OCI-LY1 (cell line): ENCODE data around the gene KRTDAP.

ENCODE experiments used
- H2AFZ ChIP-seq: fragments of 200-600 bp; sonication (generic), shearing (Covaris generic); 2 replicates; pipeline ENCODE4 v1.6.0; 2014; ENCODE audit warnings: antibody characterized with exemption, mild to moderate bottlenecking, low read length
- H3F3A ChIP-seq: fragments of 200-600 bp; sonication (generic), shearing (Covaris generic); 2 replicates; pipeline ENCODE4 v1.6.0; 2014; ENCODE audit warnings: mild to moderate bottlenecking, antibody characterized with exemption, low read length, moderate library complexity; ENCODE audit not compliant: insufficient read depth
- H3K27ac ChIP-seq: fragments of 200-600 bp; sonication (generic); 2 replicates; pipeline ENCODE4 v1.5.1; 2014; ENCODE audit warnings: low read length, mixed run types, mild to moderate bottlenecking, low read depth; ENCODE audit not compliant: poor library complexity, severe bottlenecking
- H3K27me3 ChIP-seq: fragments of 200-600 bp; sonication (generic); 2 replicates; pipeline ENCODE4 v1.6.0; 2014; ENCODE audit warnings: antibody characterized with exemption, mild to moderate bottlenecking, low read length, moderate library complexity; ENCODE audit not compliant: insufficient read depth
- H3K36me3 ChIP-seq: fragments of 200-600 bp; sonication (generic); 2 replicates; pipeline ENCODE4 v1.6.1; 2014; ENCODE audit warnings: mild to moderate bottlenecking, antibody characterized with exemption, low read length, moderate library complexity, mixed read lengths; ENCODE audit not compliant: insufficient read depth
- H3K4me1 ChIP-seq: fragments of 200-600 bp; sonication (generic); 2 replicates; pipeline ENCODE4 v1.5.1; 2014; ENCODE audit warnings: mild to moderate bottlenecking, low read length, moderate library complexity; ENCODE audit not compliant: insufficient read depth, severe bottlenecking
- H3K4me2 ChIP-seq: fragments of 200-600 bp; sonication (generic), shearing (Covaris generic); 2 replicates; pipeline ENCODE4 v1.6.1; 2014; ENCODE audit warnings: low read length
- H3K4me3 ChIP-seq: fragments of 200-600 bp; sonication (generic); 2 replicates; pipeline ENCODE4 v1.5.1; 2014; ENCODE audit warnings: low read length, low read depth, mild to moderate bottlenecking, mixed read lengths; ENCODE audit not compliant: poor library complexity, severe bottlenecking
- H3K79me2 ChIP-seq: fragments of 200-600 bp; shearing (Covaris generic); 2 replicates; pipeline ENCODE4 v1.6.1; 2016; ENCODE audit warnings: mixed run types, low read length, mixed read lengths; ENCODE audit not compliant: insufficient read depth
- H3K9ac ChIP-seq: fragments of 200-600 bp; sonication (generic), shearing (Covaris generic); 2 replicates; pipeline ENCODE4 v1.6.1; 2014; ENCODE audit warnings: mild to moderate bottlenecking, low read length, mixed read lengths
- H3K9me2 ChIP-seq: fragments of 200-600 bp; sonication (generic), shearing (Covaris generic); 2 replicates; pipeline ENCODE4 v1.6.1; 2014; ENCODE audit warnings: low read depth, mild to moderate bottlenecking, low read length, mixed read lengths
- H3K9me3 ChIP-seq: fragments of 200-600 bp; shearing (Covaris generic); 2 replicates; pipeline ENCODE4 v1.6.1; 2014; ENCODE audit warnings: low read length, mixed read lengths
- H4K20me1 ChIP-seq: fragments of 200-600 bp; sonication (generic), shearing (Covaris generic); 2 replicates; pipeline ENCODE4 v1.6.0; 2016; ENCODE audit warnings: mild to moderate bottlenecking, low read length; ENCODE audit not compliant: insufficient read depth
- CTCF ChIP-seq: fragments of 200-600 bp; sonication (generic), shearing (Covaris generic); IDR thresholded peaks from 2 replicates; pipeline ENCODE4 v1.5.1; 2017; ENCODE audit warnings: mild to moderate bottlenecking, antibody characterized with exemption, low read length, moderate library complexity, mixed read lengths
- EZH2 ChIP-seq: fragments of 200-600 bp; sonication (generic), shearing (Covaris generic); IDR thresholded peaks from 2 replicates; pipeline ENCODE4 v1.8.0; 2017; ENCODE audit warnings: borderline replicate concordance, mixed run types, mild to moderate bottlenecking, antibody characterized with exemption, low read length, moderate library complexity, mixed read lengths

KRTDAP gene

GRCh38 chr19:35461060-35461459 is 29.2 kb downstream of the KRTDAP start:
- H4K20me1 ChIP-seq, result no peaks in the 10 kb centered on the region
- H3K9me2 ChIP-seq, result no peaks in the 10 kb centered on the region
- H3K27me3 ChIP-seq, result peaks cover 11% of the 10 kb centered on the region; the same call in 1 of the 2 replicates
- H2AFZ ChIP-seq, result no peak overlapping the region
- no peak overlapping the region for H3K4me2 ChIP-seq
- no peaks in the 10 kb centered on the region for H3F3A ChIP-seq
- H3K36me3 ChIP-seq, result no peaks in the 10 kb centered on the region
- H3K4me1 ChIP-seq, result no peaks in the 10 kb centered on the region
- no peak overlapping the region for H3K4me3 ChIP-seq
- H3K27ac ChIP-seq, result no peak overlapping the region
- H3K79me2 ChIP-seq, result no peaks in the 10 kb centered on the region
- no peaks in the 10 kb centered on the region for H3K9me3 ChIP-seq
- TF ChIP-seq EZH2 (no peak), CTCF (no peak)
- H3K9ac ChIP-seq, result no peak overlapping the region

- Histone ChIP-seq H3K9me3 (no peaks in the 10 kb centered on the region), H3K27me3 (peaks cover 11% of the 10 kb centered on the region; the same call in 1 of the 2 replicates), H3K9me2 (no peaks in the 10 kb centered on the region), H2AFZ (no peak overlapping the region), H3K36me3 (no peaks in the 10 kb centered on the region), H4K20me1 (no peaks in the 10 kb centered on the region), H3K9ac (no peak overlapping the region), H3K4me2 (no peak overlapping the region), H3K4me3 (no peak overlapping the region), H3F3A (no peaks in the 10 kb centered on the region), H3K79me2 (no peaks in the 10 kb centered on the region), H3K4me1 (no peaks in the 10 kb centered on the region), H3K27ac (no peak overlapping the region)
- TF ChIP-seq CTCF, result no peak
- no peak for TF ChIP-seq EZH2
Measured at GRCh38 chr19:35460608-35461007, 29.7 kb downstream of the KRTDAP start.

GRCh38 chr19:35459414-35460082 is 30.7 kb downstream of the KRTDAP start:
- Histone ChIP-seq H3K36me3 (no peaks in the 10 kb centered on the region), H2AFZ (no peak overlapping the region), H3K9ac (no peak overlapping the region), H3K4me2 (no peak overlapping the region), H3K27ac (no peak overlapping the region), H3F3A (no peaks in the 10 kb centered on the region), H3K9me3 (no peaks in the 10 kb centered on the region), H3K27me3 (peaks cover 11% of the 10 kb centered on the region; the same call in 1 of the 2 replicates), H3K79me2 (no peaks in the 10 kb centered on the region), H3K4me1 (no peaks in the 10 kb centered on the region), H4K20me1 (no peaks in the 10 kb centered on the region), H3K9me2 (no peaks in the 10 kb centered on the region), H3K4me3 (no peak overlapping the region)
- TF ChIP-seq EZH2, result no peak
